Type B pancreatic cell (in vitro differentiated cells): ENCODE measurements around the gene WDFY1. TPM values are rescaled to one million over a fixed set of nuclear protein-coding genes. Genes with fewer than 3 reads are reported as not detected.

Source experiments
- DNase-seq: peaks from one replicate; pipeline ENCODE4 v3.0.0; 2021; ENCODE audit warnings: mixed read lengths; ENCODE audit not compliant: unreplicated experiment; ENCODE audit errors: extremely low spot score
- H3K27ac Mint-ChIP-seq: 2 replicates; pipeline ENCODE4 v1.8.0; 2021; ENCODE audit warnings: mild to moderate bottlenecking, mixed read lengths
- H3K27me3 Mint-ChIP-seq: 2 replicates; pipeline ENCODE4 v1.8.0; 2021; ENCODE audit warnings: mixed read lengths
- H3K36me3 Mint-ChIP-seq: 2 replicates; pipeline ENCODE4 v1.8.0; 2021; ENCODE audit warnings: mixed read lengths
- H3K4me1 Mint-ChIP-seq: one replicate; pipeline ENCODE4 v1.8.0; 2021; ENCODE audit warnings: mixed read lengths; ENCODE audit not compliant: unreplicated experiment
- H3K4me3 Mint-ChIP-seq: 2 replicates; pipeline ENCODE4 v1.8.0; 2021; ENCODE audit warnings: mild to moderate bottlenecking, mixed read lengths
- H3K9me3 Mint-ChIP-seq: 2 replicates; pipeline ENCODE4 v1.8.0; 2021; ENCODE audit warnings: mixed read lengths
- CTCF ChIP-seq: fragments of 200-600 bp; sonication (generic); conservative IDR thresholded peaks from 2 replicates; pipeline ENCODE4 v1.5.0; 2021; ENCODE audit warnings: antibody characterized with exemption, mild to moderate bottlenecking
- total RNA-seq: library from RNA; stranded (reverse); gene quantifications from 2 replicates; pipeline ENCODE4 v1.2.1, GENCODE V29; 2021; ENCODE audit warnings: low replicate concordance

The WDFY1 gene
- total RNA-seq, 1 donor from 2014 or later: 45.5 TPM

GRCh38 chr2:223854741-223855140 lies 90.4 kb downstream of the WDFY1 start:
- TF ChIP-seq CTCF: no peak
- no peak for DNase-seq
- no peaks in the 10 kb centered on the region for H3K27me3 Mint-ChIP-seq
- no peaks in the 10 kb centered on the region for H3K4me1 Mint-ChIP-seq
- no peak overlapping the region for H3K27ac Mint-ChIP-seq
- no peak overlapping the region for H3K4me3 Mint-ChIP-seq
- H3K9me3 Mint-ChIP-seq: peaks cover 6% of the 10 kb centered on the region
- H3K36me3 Mint-ChIP-seq: peaks cover 10% of the 10 kb centered on the region

GRCh38 chr2:223853425-223853837 lies 91.7 kb downstream of the WDFY1 start:
- no peak for TF ChIP-seq CTCF
- H3K4me1 Mint-ChIP-seq: no peaks in the 10 kb centered on the region
- H3K27me3 Mint-ChIP-seq: no peaks in the 10 kb centered on the region

GRCh38 chr2:223852281-223852795 lies 92.8 kb downstream of the WDFY1 start:
- Mint-ChIP-seq H3K4me1 (no peaks in the 10 kb centered on the region), H3K4me3 (no peak overlapping the region), H3K27ac (no peak overlapping the region), H3K9me3 (peaks cover 15% of the 10 kb centered on the region), H3K27me3 (no peaks in the 10 kb centered on the region), H3K36me3 (peaks cover 19% of the 10 kb centered on the region)
- no peak for TF ChIP-seq CTCF
- no peak for DNase-seq

More at GRCh38 chr2:223853425-223853837, 91.7 kb downstream of the WDFY1 start:
- no peak overlapping the region for H3K4me3 Mint-ChIP-seq
- H3K36me3 Mint-ChIP-seq: peaks cover 19% of the 10 kb centered on the region
- peaks cover 15% of the 10 kb centered on the region for H3K9me3 Mint-ChIP-seq
- no peak overlapping the region for H3K27ac Mint-ChIP-seq
- DNase-seq: no peak

- Mint-ChIP-seq H3K9me3 (peaks cover 18% of the 10 kb centered on the region), H3K4me1 (no peaks in the 10 kb centered on the region), H3K36me3 (peaks cover 19% of the 10 kb centered on the region), H3K4me3 (no peak overlapping the region), H3K27ac (no peak overlapping the region), H3K27me3 (no peaks in the 10 kb centered on the region)
- no peak for DNase-seq
- TF ChIP-seq CTCF: no peak
Measured at GRCh38 chr2:223847410-223847809, 97.7 kb downstream of the WDFY1 start.

- TF ChIP-seq CTCF: no peak
- DNase-seq: no peak
- Mint-ChIP-seq H3K36me3 (peaks cover 19% of the 10 kb centered on the region), H3K4me3 (no peak overlapping the region), H3K4me1 (no peaks in the 10 kb centered on the region), H3K9me3 (peaks cover 18% of the 10 kb centered on the region), H3K27me3 (no peaks in the 10 kb centered on the region), H3K27ac (peak overlapping the region; percentile 11)
Measured at GRCh38 chr2:223846515-223846914, 98.6 kb downstream of the WDFY1 start.
